HEK293 (cell line): ENCODE measurements around the gene LOXL4.

Experiments used
- CTCF ChIP-seq: fragments of 450-650 bp; formaldehyde crosslinking; IDR thresholded peaks from 2 replicates; pipeline ENCODE4 v1.5.1; 2016; ENCODE audit warnings: missing biosample characterization, missing genetic modification characterization
- ELK4 ChIP-seq: IDR thresholded peaks from 2 replicates; pipeline ENCODE4 v1.6.1; 2011; ENCODE audit warnings: mild to moderate bottlenecking, low read depth, low read length, borderline replicate concordance
- REST ChIP-seq: fragments of 450-650 bp; formaldehyde crosslinking; IDR thresholded peaks from 2 replicates; pipeline ENCODE4 v1.5.1; 2016; ENCODE audit warnings: missing biosample characterization, missing genetic modification characterization
- SP7 ChIP-seq: fragments of 450-650 bp; formaldehyde crosslinking; IDR thresholded peaks from 2 replicates; pipeline ENCODE4 v1.5.1; 2016; ENCODE audit warnings: missing biosample characterization, missing genetic modification characterization
- TRIM28 ChIP-seq: IDR thresholded peaks from 2 replicates; pipeline ENCODE4 v1.6.1; 2011; ENCODE audit warnings: low read length, control low read depth, borderline replicate concordance
- ZIC2 ChIP-seq: fragments of 450-650 bp; formaldehyde crosslinking; IDR thresholded peaks from 2 replicates; pipeline ENCODE4 v1.5.1; 2016; ENCODE audit warnings: missing biosample characterization, missing genetic modification characterization
- ZNF221 ChIP-seq: fragments of 450-650 bp; formaldehyde crosslinking; IDR thresholded peaks from 2 replicates; pipeline ENCODE4 v1.5.1; 2017; ENCODE audit warnings: missing biosample characterization, missing genetic modification characterization, borderline replicate concordance
- ZNF366 ChIP-seq: fragments of 450-650 bp; formaldehyde crosslinking; conservative IDR thresholded peaks from 2 replicates; pipeline ENCODE4 v1.5.1; 2016; ENCODE audit warnings: missing biosample characterization, missing genetic modification characterization
- ZNF423 ChIP-seq: fragments of 450-650 bp; formaldehyde crosslinking; IDR thresholded peaks from 2 replicates; pipeline ENCODE4 v1.5.1; 2016; ENCODE audit warnings: missing biosample characterization, missing genetic modification characterization
- ZNF600 ChIP-seq: fragments of 450-650 bp; formaldehyde crosslinking; IDR thresholded peaks from 2 replicates; pipeline ENCODE4 v1.5.1; 2016; ENCODE audit warnings: missing biosample characterization, missing genetic modification characterization
- ZNF654 ChIP-seq: fragments of 450-650 bp; formaldehyde crosslinking; IDR thresholded peaks from 2 replicates; pipeline ENCODE4 v1.5.1; 2016; ENCODE audit warnings: low read depth, missing biosample characterization, missing genetic modification characterization
- ZNF704 ChIP-seq: fragments of 450-650 bp; formaldehyde crosslinking; IDR thresholded peaks from 2 replicates; pipeline ENCODE4 v1.5.1; 2016; ENCODE audit warnings: missing biosample characterization, missing genetic modification characterization

GRCh38 chr10:98276311-98276710 lies 8.3 kb upstream of the LOXL4 start:
- TF ChIP-seq TRIM28, result no peak
- no peak for TF ChIP-seq ZNF423 (tag by site-specific recombination)
- no peak for TF ChIP-seq ZNF600 (tag by site-specific recombination)
- no peak for TF ChIP-seq ZNF221
- no peak for TF ChIP-seq ZNF654
- no peak for TF ChIP-seq ELK4
- no peak for TF ChIP-seq CTCF (tag by site-specific recombination)
- no peak for TF ChIP-seq ZNF704 (tag by site-specific recombination)
- no peak for TF ChIP-seq ZNF366 (tag by site-specific recombination)
- no peak for TF ChIP-seq ZIC2
- TF ChIP-seq SP7 (tag by site-specific recombination), result no peak
- no peak for TF ChIP-seq REST
